MCF 10A (cell line): ENCODE data around the gene CCDC27. TPM values are rescaled to one million over a fixed set of nuclear protein-coding genes. Genes with fewer than 3 reads are reported as not detected.
"Not testable (repeated sequence)": the region's sequence is repeated elsewhere in the genome, so short reads cannot be mapped to it uniquely, and the experiment has no call there.

ENCODE experiments used
- BruUV-seq: library from RNA; stranded (reverse); fragments of 400-500 nt; replicated peaks from 2 replicates; lab custom pipeline; 2021; lab: Mats Ljungman, UMichigan
- CTCF ChIA-PET: fragments of 300-600 bp; sonication (Branson Sonifier 250); formaldehyde crosslinking; extraction: SDS; loops from one replicate; lab custom pipeline; 2021; ENCODE audit warnings: antibody characterized with exemption, inconsistent platforms; lab: Yijun Ruan, JAX
- POLR2A ChIA-PET: fragments of 300-600, 350-650 bp; sonication (Branson Sonifier 250); formaldehyde crosslinking; extraction: SDS; loops from one replicate; lab custom pipeline; 2020; ENCODE audit warnings: antibody characterized with exemption, inconsistent platforms; lab: Yijun Ruan, JAX
- DNase-seq: peaks from one replicate; pipeline ENCODE4 v3.0.0-alpha.2; 2018; ENCODE audit not compliant: unreplicated experiment
- H3K27ac Mint-ChIP-seq: one replicate; pipeline ENCODE4 v1.8.0; 2022; ENCODE audit warnings: mild to moderate bottlenecking, low read depth, mixed read lengths; ENCODE audit not compliant: unreplicated experiment
- H3K27me3 Mint-ChIP-seq: one replicate; pipeline ENCODE4 v1.8.0; 2022; ENCODE audit warnings: mixed read lengths; ENCODE audit not compliant: insufficient read depth, unreplicated experiment
- H3K36me3 Mint-ChIP-seq: one replicate; pipeline ENCODE4 v1.8.0; 2022; ENCODE audit warnings: mild to moderate bottlenecking, moderate library complexity, mixed read lengths; ENCODE audit not compliant: insufficient read depth, unreplicated experiment
- H3K4me1 Mint-ChIP-seq: one replicate; pipeline ENCODE4 v1.8.0; 2022; ENCODE audit warnings: mixed read lengths; ENCODE audit not compliant: insufficient read depth, unreplicated experiment
- H3K4me3 Mint-ChIP-seq: one replicate; pipeline ENCODE4 v1.8.0; 2022; ENCODE audit warnings: mild to moderate bottlenecking, moderate library complexity, mixed read lengths; ENCODE audit not compliant: unreplicated experiment
- H3K9me3 Mint-ChIP-seq: one replicate; pipeline ENCODE4 v1.8.0; 2022; ENCODE audit warnings: mixed read lengths; ENCODE audit not compliant: unreplicated experiment
- intact Hi-C: fragments of 100-400 bp; cut with micrococcal nuclease; formaldehyde crosslinking; loops from 2 replicates; pipeline ENCODE4 v1.14.1; 2022
- total RNA-seq: library from RNA; stranded (reverse); gene quantifications from 2 replicates; pipeline ENCODE4 v1.2.3, GENCODE V29; 2022
- TF ChIP-seq, protein P1 (sequence below): fragments of 200-600 bp; IDR thresholded peaks from one replicate; pipeline ENCODE4 v1.8.0; 2022; ENCODE audit warnings: antibody characterized with exemption, mild to moderate bottlenecking; ENCODE audit not compliant: unreplicated experiment

Gene CCDC27
- total RNA-seq, 1 experiment from 2014 or later, result not detected

DNA sequence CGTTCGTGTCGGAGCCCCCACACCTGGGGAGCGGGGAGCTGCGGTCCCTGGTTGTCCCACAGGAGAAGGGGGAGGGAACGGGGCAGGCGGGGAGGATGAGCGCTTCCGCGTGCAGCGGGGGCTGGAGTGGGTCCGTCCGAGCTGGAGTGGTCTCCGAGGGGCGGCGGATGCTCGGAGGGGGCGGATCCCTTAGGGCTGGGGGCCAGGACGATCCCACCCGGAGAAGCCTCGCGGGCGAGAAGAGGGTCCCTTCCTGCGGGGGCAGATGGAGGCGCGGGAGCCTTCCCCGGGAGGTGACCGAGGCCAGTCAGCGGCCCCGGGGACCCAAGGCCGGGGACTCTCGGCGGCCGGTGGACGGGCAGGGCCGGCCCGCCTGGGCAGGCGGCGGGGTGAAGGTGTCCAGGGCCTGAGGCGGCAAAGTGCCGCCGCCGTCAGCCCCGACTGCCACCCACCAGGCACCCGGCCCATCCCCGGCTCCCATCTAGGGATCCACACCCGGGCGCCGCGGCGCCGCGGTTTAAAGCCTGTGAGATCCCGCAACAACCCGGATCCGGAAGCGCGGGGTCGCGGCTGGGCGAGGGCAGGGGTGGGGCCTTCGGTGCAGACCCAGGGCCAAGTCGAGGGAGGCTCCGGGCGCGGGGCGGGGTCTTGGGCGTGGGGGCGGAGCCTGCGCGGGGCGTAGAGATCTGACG is 5.3 kb upstream of the CCDC27 start:
- ChIA-PET CTCF (interaction anchor here (0.7 kb wide), 1 partner anchor 274 kb away, joined by 3 read pairs; no protein-coding TSS in a partner anchor), POLR2A (interaction anchor here (0.7 kb wide), 1 partner anchor 49 kb away, joined by 3 read pairs; the partner anchor contains the start of gene LRRC47)
- Mint-ChIP-seq H3K27me3 (peaks cover 17% of the 10 kb centered on the region), H3K27ac (no peak overlapping the region), H3K4me1 (peaks cover 24% of the 10 kb centered on the region), H3K4me3 (peak overlapping the region; percentile 72), H3K9me3 (no peaks in the 10 kb centered on the region), H3K36me3 (peaks cover 20% of the 10 kb centered on the region)
- intact Hi-C loops, result no loop called here
- peak; percentile 81 for DNase-seq
- BruUV-seq, result no TSS peak
- TF ChIP-seq, protein P1, sequence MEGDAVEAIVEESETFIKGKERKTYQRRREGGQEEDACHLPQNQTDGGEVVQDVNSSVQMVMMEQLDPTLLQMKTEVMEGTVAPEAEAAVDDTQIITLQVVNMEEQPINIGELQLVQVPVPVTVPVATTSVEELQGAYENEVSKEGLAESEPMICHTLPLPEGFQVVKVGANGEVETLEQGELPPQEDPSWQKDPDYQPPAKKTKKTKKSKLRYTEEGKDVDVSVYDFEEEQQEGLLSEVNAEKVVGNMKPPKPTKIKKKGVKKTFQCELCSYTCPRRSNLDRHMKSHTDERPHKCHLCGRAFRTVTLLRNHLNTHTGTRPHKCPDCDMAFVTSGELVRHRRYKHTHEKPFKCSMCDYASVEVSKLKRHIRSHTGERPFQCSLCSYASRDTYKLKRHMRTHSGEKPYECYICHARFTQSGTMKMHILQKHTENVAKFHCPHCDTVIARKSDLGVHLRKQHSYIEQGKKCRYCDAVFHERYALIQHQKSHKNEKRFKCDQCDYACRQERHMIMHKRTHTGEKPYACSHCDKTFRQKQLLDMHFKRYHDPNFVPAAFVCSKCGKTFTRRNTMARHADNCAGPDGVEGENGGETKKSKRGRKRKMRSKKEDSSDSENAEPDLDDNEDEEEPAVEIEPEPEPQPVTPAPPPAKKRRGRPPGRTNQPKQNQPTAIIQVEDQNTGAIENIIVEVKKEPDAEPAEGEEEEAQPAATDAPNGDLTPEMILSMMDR, result no peak

DNA sequence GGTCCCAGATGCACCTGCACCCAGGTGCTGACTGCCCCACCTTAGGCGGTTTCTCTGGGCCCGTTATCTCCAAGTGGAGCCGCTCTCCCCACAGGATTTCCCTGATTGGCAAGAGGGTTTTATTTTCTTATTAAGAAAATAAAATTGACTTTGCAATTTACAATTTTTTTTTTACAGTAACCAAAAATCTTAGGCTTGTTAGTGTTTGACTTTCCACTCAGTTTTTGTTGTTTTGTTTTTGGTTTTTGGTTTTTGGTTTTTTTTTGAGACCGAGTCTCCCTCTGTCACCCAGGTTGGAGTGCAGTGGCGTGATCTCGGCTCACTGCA is 4.8 kb upstream of the CCDC27 start:
- BruUV-seq, result no TSS peak
- intact Hi-C loops, result no loop called here
- peaks cover 24% of the 10 kb centered on the region for H3K4me1 Mint-ChIP-seq
- H3K4me3 Mint-ChIP-seq, result peak overlapping the region; percentile 72
- POLR2A ChIA-PET, result interaction anchor here (1.1 kb wide), 1 partner anchor 48 kb away, joined by 7 read pairs; the partner anchor contains the start of gene LRRC47
- CTCF ChIA-PET, result no interaction called here
- no peaks in the 10 kb centered on the region for H3K9me3 Mint-ChIP-seq
- no peak for DNase-seq
- peaks cover 16% of the 10 kb centered on the region for H3K36me3 Mint-ChIP-seq
- no peak overlapping the region for H3K27ac Mint-ChIP-seq
- TF ChIP-seq, protein P1, result no peak
- peaks cover 22% of the 10 kb centered on the region for H3K27me3 Mint-ChIP-seq

DNA sequence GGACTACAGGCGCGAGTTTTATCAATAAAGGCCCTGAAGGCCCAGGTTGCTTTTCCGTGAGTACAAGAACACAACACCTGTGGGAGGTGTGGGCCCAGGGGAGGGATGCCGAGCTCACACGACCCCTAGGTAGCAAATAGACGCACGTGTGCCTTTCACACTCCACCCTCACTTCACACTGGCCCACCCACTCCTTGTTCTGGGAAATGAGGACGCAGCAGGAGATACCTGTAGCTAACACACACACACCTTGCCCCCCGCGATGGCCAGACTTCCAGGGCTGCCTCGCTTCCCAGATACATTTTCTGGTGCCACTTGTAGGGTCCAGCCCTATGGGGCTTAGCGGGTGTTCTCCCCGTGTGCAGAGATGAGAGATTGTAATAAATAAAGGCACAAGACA is 4.3 kb upstream of the CCDC27 start:
- no peak for DNase-seq
- Mint-ChIP-seq H3K27ac (no peak overlapping the region), H3K4me3 (peak overlapping the region; percentile 72), H3K4me1 (peaks cover 24% of the 10 kb centered on the region), H3K27me3 (peaks cover 24% of the 10 kb centered on the region), H3K9me3 (no peaks in the 10 kb centered on the region), H3K36me3 (peaks cover 12% of the 10 kb centered on the region)
- BruUV-seq, result no TSS peak
- CTCF ChIA-PET, result no interaction called here
- TF ChIP-seq, protein P1, result no peak
- POLR2A ChIA-PET, result interaction anchor here (1.1 kb wide), 1 partner anchor 48 kb away, joined by 7 read pairs; the partner anchor contains the start of gene LRRC47
- intact Hi-C loops, result no loop called here

DNA sequence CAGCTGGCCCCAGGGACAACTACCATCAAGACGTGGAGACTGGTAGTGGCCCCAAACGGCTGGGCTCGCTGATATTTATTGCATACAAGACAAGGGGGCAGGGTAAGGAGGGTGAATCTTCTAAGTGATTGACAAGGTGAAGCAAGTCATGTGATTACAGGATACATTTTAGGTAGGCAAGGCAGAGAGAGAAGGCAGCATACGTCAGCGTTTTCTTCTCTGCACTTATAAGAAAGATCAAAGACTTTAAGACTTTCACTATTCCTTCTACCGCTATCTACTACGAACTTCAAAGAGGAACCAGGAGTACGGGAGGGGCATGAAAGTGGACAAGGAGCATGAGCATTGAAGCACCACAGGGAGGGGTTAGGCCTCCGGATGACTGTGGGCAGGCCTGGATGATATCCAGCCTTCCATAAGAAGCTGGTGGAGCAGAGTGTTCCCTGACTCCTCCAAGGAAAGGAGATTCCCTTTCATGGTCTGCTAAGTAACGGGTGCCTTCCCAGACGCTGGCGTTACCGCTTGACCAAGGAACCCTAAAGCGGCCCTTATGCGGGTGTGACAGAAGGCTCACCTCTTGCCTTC is 3.8 kb upstream of the CCDC27 start:
- peaks cover 24% of the 10 kb centered on the region for H3K4me1 Mint-ChIP-seq
- POLR2A ChIA-PET, result interaction anchor here (0.9 to 1.7 kb wide), 3 partner anchors 11 to 47 kb away, joined by 4 to 7 read pairs (median 5); partner anchors contain the start of gene LRRC47
- intact Hi-C loops, H3K27ac Mint-ChIP-seq, CTCF ChIA-PET, H3K9me3 Mint-ChIP-seq, H3K36me3 Mint-ChIP-seq, BruUV-seq, DNase-seq: not testable (repeated sequence)
- H3K4me3 Mint-ChIP-seq, result peak overlapping the region; percentile 72
- peaks cover 24% of the 10 kb centered on the region for H3K27me3 Mint-ChIP-seq
